Spleen (tissue), 7 donors: Measurements from ENCODE around the gene PIBF1.

Experiments
- POLR2A ChIP-seq, 3 donors: fragments of 450-650 bp; IDR thresholded peaks; one replicate each; pipeline ENCODE4 v1.5.1; 2017; ENCODE audit warnings: antibody characterized with exemption in 3 of 3, mild to moderate bottlenecking in 1 of 3
- TF ChIP-seq, protein P1 (sequence below), 11 experiments: fragments of 200-600 bp in 7 of 11; fragments of 450-650 bp in 4 of 11; sonication (generic) in 4 of 11; IDR thresholded peaks in 8 of 11; conservative IDR thresholded peaks in 3 of 11; 1 replicate in 7 of 11; 2 replicates in 4 of 11; pipeline versions ENCODE4 v1.4.0 to v1.8.0; 2016 to 2021; ENCODE audit warnings: antibody characterized with exemption in 11 of 11, inconsistent platforms in 4 of 11, mild to moderate bottlenecking in 1 of 11
- donor health status: DM: no; HTN: no; CAD: no; lungs with moderate emphysema.
- donor health status: DM: no; HTN: no; CAD: no.
- donor health status: DM: no; HTN: no; CAD: no.

DNA sequence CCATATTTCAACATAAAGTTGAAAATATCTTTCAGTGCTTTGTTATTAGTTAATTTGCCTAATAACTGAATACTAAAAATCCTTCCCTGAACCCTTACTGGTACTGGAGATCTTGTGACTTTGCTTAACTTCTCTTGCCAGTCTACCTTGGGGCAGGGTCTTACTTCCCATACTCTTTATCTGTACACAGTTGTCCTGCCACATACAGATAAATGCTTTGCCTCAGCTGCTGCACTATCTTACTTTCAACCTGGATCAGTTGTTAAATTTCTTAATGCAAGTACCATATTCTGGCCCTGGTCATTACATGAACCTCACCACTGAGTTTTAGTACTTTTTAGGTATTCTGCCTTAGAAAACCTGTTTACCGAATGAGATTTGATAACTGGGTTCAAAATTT is 107.6 kb downstream of the PIBF1 start:
- no peak for TF ChIP-seq POLR2A (IDR thresholded peaks at IDR 0.05)
- TF ChIP-seq, protein P1, sequence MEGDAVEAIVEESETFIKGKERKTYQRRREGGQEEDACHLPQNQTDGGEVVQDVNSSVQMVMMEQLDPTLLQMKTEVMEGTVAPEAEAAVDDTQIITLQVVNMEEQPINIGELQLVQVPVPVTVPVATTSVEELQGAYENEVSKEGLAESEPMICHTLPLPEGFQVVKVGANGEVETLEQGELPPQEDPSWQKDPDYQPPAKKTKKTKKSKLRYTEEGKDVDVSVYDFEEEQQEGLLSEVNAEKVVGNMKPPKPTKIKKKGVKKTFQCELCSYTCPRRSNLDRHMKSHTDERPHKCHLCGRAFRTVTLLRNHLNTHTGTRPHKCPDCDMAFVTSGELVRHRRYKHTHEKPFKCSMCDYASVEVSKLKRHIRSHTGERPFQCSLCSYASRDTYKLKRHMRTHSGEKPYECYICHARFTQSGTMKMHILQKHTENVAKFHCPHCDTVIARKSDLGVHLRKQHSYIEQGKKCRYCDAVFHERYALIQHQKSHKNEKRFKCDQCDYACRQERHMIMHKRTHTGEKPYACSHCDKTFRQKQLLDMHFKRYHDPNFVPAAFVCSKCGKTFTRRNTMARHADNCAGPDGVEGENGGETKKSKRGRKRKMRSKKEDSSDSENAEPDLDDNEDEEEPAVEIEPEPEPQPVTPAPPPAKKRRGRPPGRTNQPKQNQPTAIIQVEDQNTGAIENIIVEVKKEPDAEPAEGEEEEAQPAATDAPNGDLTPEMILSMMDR (IDR thresholded peaks at IDR 0.05 in 8 of 11, conservative IDR thresholded peaks at IDR 0.05 in 3 of 11), result no peak
